Transverse colon (tissue), 4 donors: ENCODE results near the gene PRPF6.

Experiments used
- CTCF ChIP-seq, 5 experiments: fragments of 200-600 bp in 3 of 5; fragments of 450-650 bp in 2 of 5; sonication (generic) in 3 of 5; IDR thresholded peaks; 1 replicate in 2 of 5; 2 replicates in 3 of 5; pipeline ENCODE4 v1.5.1; 2016 to 2017; ENCODE audit warnings: antibody characterized with exemption in 5 of 5, inconsistent platforms in 3 of 5, mild to moderate bottlenecking in 2 of 5, moderate library complexity in 1 of 5
- EP300 ChIP-seq: sonication (generic); formaldehyde crosslinking; IDR thresholded peaks from one replicate; pipeline ENCODE4 v1.6.1; 2017; ENCODE audit warnings: antibody characterized with exemption, low read depth
- POLR2A ChIP-seq: fragments of 450-650 bp; IDR thresholded peaks from one replicate; pipeline ENCODE4 v1.6.1; 2016; ENCODE audit warnings: antibody characterized with exemption, mild to moderate bottlenecking, moderate library complexity
- POLR2AphosphoS5 ChIP-seq, 3 donors: sonication (generic); formaldehyde crosslinking; IDR thresholded peaks; one replicate each; pipeline ENCODE4 v1.6.1; 2016; ENCODE audit warnings: antibody characterized with exemption in 3 of 3

GRCh38 chr20:63935447-63935846, 45.5 kb upstream of the PRPF6 start:
- no peak for TF ChIP-seq POLR2AphosphoS5 (IDR thresholded peaks at IDR 0.05)
- no peak for TF ChIP-seq EP300
- no peak for TF ChIP-seq CTCF (IDR thresholded peaks at IDR 0.05)
- TF ChIP-seq POLR2A: no peak
